ENCODE data around the gene TUBA4A. TPM values are rescaled to one million over a fixed set of nuclear protein-coding genes. Genes with fewer than 3 reads are reported as not detected.

Gene TUBA4A
- polyA plus RNA-seq, 1 donor from 2014 or later = not detected

GRCh38 chr2:219298759-219299371 lies 45.1 kb upstream of the TUBA4A start:
- no peak for TF ChIP-seq POLR2AphosphoS5 (IDR thresholded peaks at IDR 0.05)
- TF ChIP-seq SMC3 (conservative IDR thresholded peaks at IDR 0.05; ENCODE audit: poor library complexity) = peak; percentile 82
- TF ChIP-seq MXI1 (conservative IDR thresholded peaks at IDR 0.05; ENCODE audit: poor library complexity, severe bottlenecking) = no peak
- no peak for TF ChIP-seq EP300 (conservative IDR thresholded peaks at IDR 0.05; ENCODE audit: poor library complexity, severe bottlenecking)
- TF ChIP-seq RAD21 (conservative IDR thresholded peaks at IDR 0.05) = peak; percentile 72
- peak; percentile 84 for TF ChIP-seq CTCF (IDR thresholded peaks at IDR 0.05; ENCODE audit: poor library complexity, severe bottlenecking)
- Histone ChIP-seq H2AFZ (ENCODE audit: low read depth, low read length) (no peak overlapping the region), H3K27ac (ENCODE audit: low read length) (no peak overlapping the region), H3K9ac (ENCODE audit: low read length) (no peak overlapping the region), H3K4me3 (ENCODE audit: low read length) (no peak overlapping the region), H3K9me2 (ENCODE audit: insufficient read depth, low read length) (no peaks in the 10 kb centered on the region), H3K36me3 (ENCODE audit: insufficient read depth, low read length) (peaks cover 5% of the 10 kb centered on the region), H3K9me3 (ENCODE audit: low read length) (no peaks in the 10 kb centered on the region), H3F3A (ENCODE audit: insufficient read depth, low read length, poor library complexity, severe bottlenecking) (no peaks in the 10 kb centered on the region), H4K20me1 (ENCODE audit: insufficient read depth) (no peaks in the 10 kb centered on the region), H3K4me2 (ENCODE audit: low read length) (no peak overlapping the region), H3K27me3 (ENCODE audit: insufficient read depth, low read depth, low read length) (no peaks in the 10 kb centered on the region), H3K79me2 (replicated peaks; ENCODE audit: insufficient read depth, low read length) (no peaks in the 10 kb centered on the region)

- Histone ChIP-seq H3K9me2 (ENCODE audit: insufficient read depth, low read length) (no peaks in the 10 kb centered on the region), H3K9ac (ENCODE audit: low read length) (no peak overlapping the region), H3K9me3 (ENCODE audit: low read length) (no peaks in the 10 kb centered on the region), H3F3A (ENCODE audit: insufficient read depth, low read length, poor library complexity, severe bottlenecking) (no peaks in the 10 kb centered on the region), H3K36me3 (ENCODE audit: insufficient read depth, low read length) (peaks cover 5% of the 10 kb centered on the region), H4K20me1 (ENCODE audit: insufficient read depth) (no peaks in the 10 kb centered on the region), H3K4me2 (ENCODE audit: low read length) (no peak overlapping the region), H3K27me3 (ENCODE audit: insufficient read depth, low read depth, low read length) (no peaks in the 10 kb centered on the region), H3K27ac (ENCODE audit: low read length) (no peak overlapping the region), H3K4me3 (ENCODE audit: low read length) (no peak overlapping the region), H3K79me2 (replicated peaks; ENCODE audit: insufficient read depth, low read length) (no peaks in the 10 kb centered on the region), H2AFZ (ENCODE audit: low read depth, low read length) (no peak overlapping the region)
- no peak for TF ChIP-seq POLR2AphosphoS5 (IDR thresholded peaks at IDR 0.05)
- TF ChIP-seq TAF1 (IDR thresholded peaks at IDR 0.05; ENCODE audit: low read depth) = no peak
- TF ChIP-seq REST (IDR thresholded peaks at IDR 0.05; ENCODE audit: borderline replicate concordance) = no peak
- no peak for TF ChIP-seq RAD21 (conservative IDR thresholded peaks at IDR 0.05)
- no peak for TF ChIP-seq CTCF (IDR thresholded peaks at IDR 0.05; ENCODE audit: poor library complexity, severe bottlenecking)
- TF ChIP-seq EP300 (conservative IDR thresholded peaks at IDR 0.05; ENCODE audit: poor library complexity, severe bottlenecking) = no peak
- no peak for TF ChIP-seq SMC3 (conservative IDR thresholded peaks at IDR 0.05; ENCODE audit: poor library complexity)
- no peak for TF ChIP-seq EZH2 (IDR thresholded peaks at IDR 0.05; ENCODE audit: borderline replicate concordance, insufficient read depth, low read length, poor library complexity, severe bottlenecking)
- TF ChIP-seq MXI1 (conservative IDR thresholded peaks at IDR 0.05; ENCODE audit: poor library complexity, severe bottlenecking) = no peak
These were observed 44.2 kb upstream of the TUBA4A start for GRCh38 chr2:219297766-219298456.

All from neural cell (in vitro differentiated cells).